Ecto neural progenitor cell (in vitro differentiated cells): Measurements from ENCODE around the gene TMEM272.

Source experiments
- DNase-seq: peaks from one replicate; pipeline ENCODE4 v3.0.0-alpha.2; 2018; ENCODE audit warnings: low spot score

TMEM272 gene

DNA sequence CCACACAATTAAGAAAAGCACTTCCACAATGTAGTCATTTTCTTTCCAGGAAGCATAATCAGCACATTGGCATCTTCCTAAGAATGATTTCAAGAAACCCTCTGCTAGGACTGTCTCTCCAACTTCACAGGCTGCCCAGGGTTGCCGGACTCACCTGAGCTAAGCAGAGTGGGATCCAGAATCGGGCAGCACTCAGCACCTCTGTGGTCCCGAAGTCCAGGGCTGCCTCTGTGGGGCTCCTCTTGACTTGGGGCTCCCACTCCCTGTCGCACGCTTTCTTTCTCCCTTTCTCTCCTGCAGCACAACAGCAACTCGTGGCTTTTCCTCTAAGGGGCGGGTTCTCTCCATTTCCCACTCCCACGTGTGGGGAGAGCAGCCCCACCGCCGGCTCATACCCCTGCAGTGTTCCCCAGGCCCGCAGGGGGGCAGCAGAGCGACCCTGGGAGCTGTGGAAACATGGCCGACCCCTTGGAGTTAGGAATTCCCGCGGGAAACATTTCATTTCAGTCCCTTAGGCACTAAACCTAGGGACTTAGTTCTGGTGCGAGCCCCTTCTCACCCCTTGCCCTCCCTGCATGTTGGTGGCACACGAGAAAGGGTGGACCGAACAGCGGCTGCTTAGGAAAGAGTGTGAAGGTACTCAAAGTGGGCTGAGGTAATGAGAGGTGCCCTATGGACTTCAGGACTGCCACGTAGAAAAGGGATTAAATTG lies at the start of gene TMEM272:
TMEM272 (minus strand) TSS at position 316 of the 712 bp plus-strand sequence. CDS start 6,647 bp downstream, outside the sequence.
- DNase-seq: peak; percentile 83

DNA sequence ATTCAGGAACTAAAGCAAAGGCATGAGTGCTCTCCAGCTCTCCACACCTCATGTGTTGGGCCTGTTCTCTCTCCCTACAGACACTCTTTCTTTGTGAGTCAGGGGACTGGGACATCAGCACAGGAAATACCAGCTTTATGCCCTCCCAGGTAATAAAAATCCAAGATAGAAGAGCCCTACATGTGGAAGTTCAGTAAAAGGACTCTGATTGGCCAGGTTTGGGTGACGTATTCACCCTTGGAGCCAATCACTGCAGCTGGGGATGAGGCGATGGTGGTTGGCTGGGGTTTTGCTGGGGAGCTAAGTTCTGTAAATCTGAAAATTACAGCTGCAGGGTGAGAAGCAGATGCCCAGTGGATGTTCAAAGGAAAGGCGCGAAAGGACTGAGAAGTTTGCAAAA lies 49.3 kb upstream of the TMEM272 start:
- DNase-seq: no peak

DNA sequence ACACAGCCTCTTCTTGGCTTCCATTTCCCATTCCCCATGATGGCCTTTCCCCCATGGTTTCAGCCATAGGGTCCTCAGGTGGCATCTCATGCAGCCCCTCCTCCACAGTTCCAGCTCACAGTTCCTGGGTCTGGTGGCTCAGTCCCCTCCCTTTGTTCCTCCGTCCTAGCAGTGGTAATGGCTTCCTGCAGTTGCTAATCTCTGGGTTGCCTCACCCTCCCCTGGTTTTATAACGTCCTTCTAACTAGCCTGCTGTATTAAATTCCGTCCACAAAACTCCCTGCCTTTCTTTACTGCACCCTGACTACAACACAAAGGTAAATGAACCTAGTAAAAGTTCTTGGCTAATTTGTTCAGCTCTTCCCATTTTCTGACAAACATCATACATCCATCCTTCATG lies 47.7 kb upstream of the TMEM272 start:
- DNase-seq: no peak

DNA sequence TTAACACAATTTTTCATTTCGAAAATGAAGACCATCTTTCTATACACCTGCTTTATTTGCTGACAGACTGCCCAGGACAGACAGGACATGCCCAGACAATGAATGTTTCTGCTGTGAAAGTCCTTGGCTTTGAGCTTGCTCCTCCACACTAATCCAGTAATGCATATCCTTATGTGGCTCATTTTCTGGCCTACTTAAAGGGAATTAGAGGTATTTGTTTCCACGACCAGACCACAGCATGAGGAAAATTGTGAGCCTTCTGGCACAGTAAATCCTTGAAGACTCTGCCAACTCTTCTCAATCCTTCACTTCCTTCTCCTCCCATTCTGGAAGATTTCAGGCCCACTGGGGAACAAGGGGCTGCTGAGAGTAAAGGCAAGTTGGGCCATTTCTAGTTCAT lies 42.5 kb upstream of the TMEM272 start:
- DNase-seq: no peak

- no peak for DNase-seq
Measured at GRCh38 chr13:51885651-51886050, 40.7 kb upstream of the TMEM272 start.

DNA sequence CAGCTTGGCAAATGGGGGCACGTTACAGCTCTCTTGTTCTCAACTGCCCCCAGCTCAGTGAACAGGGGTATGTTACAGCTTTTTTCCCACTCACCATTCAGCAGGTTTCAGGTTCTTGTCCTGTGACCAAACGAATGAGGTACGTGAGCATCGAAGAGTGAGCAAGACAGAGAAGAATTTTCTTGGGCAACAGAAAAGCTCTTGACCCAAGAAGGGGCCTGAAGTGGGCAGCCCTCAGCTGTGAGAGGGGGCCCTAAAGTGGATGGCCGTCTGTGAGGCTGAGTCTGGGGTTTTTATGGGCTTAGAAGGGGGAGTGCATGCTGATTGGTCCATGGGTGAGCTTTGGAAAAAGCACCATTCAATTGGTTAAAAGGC lies 38.2 kb upstream of the TMEM272 start:
- DNase-seq: no peak

GRCh38 chr13:51882570-51883225 lies 37.7 kb upstream of the TMEM272 start:
- no peak for DNase-seq

DNA sequence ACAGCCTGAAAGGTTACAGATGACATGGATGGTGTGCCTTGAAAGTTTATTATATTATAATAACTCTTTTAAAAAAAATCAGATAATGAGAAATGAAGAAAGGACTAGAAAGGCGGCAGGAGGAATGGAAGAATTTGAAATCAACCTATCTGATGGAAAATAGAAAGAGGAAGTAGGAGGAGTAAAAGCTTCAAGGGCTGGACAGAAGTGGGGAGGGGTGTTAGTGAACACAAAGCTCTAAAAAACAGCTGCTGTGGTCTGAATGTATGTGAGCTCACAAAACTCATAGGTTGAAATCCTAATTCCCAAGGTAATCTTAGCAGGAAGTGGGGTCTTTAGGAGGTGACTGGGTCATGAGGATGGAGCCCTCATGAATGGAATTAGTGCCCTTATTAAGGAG lies 36.3 kb upstream of the TMEM272 start:
- DNase-seq: no peak

DNA sequence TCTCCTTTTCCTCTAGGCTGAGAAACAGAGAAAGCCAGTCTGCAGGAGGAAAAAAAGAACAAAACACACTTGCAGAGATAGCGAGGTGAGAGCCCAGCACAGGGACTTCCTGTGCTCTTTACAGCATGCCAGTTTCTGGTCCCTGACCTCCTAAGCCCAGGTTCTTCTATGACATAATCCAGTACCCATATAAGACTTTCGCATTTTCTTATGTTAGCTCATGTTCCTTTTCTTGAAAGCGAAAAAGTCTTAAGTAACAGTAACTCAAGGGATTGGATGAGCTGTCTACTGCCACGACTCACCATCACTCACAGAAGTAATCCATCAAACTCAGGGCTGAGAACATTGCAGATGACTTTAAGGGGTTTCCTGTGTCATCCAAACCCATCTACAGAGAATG lies 34.2 kb upstream of the TMEM272 start:
- no peak for DNase-seq

DNA sequence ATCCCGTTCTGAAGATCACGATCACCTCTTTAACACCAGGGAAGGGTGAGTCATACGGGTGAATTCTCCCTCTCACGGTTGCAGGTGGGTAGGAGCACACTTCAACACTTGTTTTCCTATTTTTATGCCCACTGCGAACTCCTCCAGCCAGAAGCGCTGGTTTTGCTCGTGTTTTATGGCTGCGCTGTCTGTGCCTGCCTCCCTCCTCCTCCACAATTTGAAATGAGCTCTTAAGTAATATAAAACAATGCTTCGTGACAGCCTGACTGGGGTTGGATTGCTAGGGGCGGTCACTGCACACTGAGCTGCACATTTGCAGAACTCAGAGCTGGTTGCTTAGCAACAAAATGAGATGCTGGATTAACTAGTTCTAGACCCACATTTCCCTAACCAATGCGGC lies 29.7 kb upstream of the TMEM272 start:
- DNase-seq: no peak

GRCh38 chr13:51873837-51874236 lies 28.9 kb upstream of the TMEM272 start:
- no peak for DNase-seq

DNA sequence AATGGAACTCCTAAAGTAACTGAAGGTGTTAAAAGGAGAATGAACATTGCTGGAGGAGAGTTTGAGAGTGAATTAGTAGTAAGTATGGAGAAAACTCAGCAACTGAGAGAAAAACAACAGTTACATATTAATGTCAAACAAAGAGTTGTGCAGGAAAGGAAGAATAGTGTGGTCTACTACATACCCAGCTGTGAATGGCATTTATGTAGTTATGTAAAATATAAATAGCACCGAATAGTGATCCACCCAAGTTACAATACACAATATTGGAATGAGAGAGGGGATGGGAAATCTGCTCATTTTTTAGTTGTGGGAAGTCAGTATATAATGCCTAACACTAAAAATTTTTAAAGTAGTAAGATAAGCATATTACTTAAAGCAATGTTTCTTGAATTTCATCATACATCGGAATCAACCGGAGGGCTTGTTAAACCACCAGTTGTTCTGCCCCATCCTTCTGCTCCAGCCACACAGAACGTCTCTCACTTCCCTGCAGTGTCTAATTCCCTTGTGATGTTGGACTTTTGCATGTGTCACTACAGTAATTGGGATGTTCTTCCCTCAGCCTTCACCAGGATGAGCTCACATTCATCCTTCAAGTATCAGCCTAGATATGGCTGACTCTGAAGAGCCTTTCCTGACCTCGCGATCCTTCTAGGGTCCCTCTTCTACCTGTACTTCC lies 28.3 kb upstream of the TMEM272 start:
- DNase-seq: no peak

DNA sequence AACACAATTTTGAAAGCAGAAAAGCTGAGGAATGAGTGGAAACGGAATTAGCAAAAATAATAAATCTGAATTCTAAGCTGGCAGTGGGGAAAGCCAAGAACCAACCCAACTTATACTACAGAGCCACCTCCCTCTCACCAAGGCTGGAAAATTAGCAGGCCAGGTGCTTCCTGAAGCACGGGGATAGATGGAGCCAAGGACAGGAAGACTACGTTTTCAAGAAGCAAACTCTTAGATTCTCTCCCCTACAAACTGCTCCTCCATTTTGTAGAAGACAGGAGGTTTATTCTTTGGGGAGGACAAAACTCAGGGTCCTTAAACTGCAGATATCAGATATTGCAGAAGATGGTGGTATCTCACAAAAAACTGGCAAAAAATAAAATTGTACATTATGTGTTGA lies 25.6 kb upstream of the TMEM272 start:
- DNase-seq: no peak

GRCh38 chr13:51869916-51870315 lies 24.9 kb upstream of the TMEM272 start:
- no peak for DNase-seq

DNA sequence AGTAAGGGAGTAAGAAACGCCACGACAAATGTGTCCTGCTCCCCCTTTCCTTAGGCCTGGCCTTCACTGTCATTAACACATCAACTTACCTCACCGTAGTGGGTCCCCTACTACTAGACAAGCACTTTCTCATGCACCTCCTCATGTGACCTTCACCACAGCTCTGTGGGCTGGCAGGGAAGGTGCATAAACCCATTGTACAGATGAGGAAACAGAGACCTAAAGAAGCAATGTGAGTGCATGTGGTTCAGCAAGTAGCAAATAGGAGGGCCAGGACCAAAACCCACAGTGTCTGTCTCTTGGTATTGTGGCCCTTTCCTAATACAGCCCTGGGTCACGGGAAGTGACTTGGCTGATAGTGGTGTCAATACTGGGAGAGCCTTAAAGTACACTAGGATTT lies 22.1 kb upstream of the TMEM272 start:
- no peak for DNase-seq

- DNase-seq: no peak
Measured at GRCh38 chr13:51865838-51866237, 20.9 kb upstream of the TMEM272 start.

GRCh38 chr13:51862957-51863356 lies 18.0 kb upstream of the TMEM272 start:
- DNase-seq: no peak

DNA sequence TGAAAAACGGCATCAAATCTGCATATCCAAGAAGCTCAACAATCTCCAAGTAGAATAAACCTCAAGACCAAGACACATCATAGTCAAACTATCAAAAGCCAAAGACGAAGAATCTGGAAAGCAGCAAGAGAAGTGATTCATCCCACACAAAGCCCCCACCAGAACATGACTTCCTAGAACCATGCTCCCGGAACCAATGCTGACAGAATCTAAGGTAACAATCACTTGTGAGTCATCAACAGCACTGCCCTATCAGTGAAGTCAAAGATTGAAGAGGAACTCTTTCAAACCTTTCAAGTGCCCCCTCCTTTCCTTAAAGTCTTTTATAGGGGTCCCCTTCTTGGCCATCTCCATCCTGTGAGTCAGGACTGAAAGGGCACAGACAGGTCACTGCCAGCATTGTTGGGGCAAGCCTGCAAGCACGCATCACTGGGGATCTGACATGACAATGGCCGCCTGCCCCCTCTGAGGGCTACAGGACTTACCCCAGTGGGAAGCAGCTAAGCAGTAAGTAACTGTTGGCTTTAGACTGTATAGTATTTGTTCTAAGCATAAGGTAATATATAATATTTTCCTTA lies 16.8 kb upstream of the TMEM272 start, which contains the start of gene CCDC70:
CCDC70 (plus strand) TSS at position 247 of the 578 bp plus-strand sequence. CDS start 3,443 bp downstream, outside the sequence.
- no peak for DNase-seq

DNA sequence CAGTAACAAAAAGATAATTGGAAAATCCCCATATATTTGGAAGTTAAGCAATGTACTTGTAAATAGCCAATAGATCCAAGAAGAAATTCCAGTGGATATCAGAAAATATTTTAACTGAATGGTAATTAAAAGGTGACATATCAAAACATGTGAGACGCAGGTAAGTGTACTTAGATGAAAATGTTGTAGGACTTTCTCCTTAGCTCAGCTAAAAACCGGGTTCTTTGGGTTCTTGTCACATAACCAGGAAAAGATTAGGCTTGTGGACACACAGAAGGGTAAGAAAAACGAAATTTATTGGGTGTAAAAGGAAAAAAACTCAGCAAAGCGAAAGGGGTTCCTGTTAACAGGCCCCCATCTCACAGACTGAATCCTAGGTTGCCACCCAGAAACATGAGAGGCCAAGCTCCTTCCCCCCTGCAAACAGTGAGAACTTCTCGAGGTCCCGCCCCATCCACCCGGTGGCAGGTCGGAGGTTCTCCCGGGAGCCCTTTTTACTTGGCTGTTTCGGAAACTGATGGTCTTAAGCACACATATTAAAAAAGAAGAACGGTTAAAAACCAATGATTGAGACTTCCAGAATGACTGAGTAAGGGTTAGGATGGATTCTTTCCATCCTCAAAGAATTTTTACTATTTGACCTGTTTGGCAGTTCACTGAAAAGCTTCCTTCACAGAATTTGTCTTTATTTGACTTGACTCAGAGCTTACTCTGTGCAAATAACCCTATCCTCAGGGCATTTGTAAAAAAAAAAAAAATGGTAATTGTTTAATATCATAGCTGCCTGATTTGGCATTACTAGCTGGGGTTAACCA lies 13.7 kb upstream of the TMEM272 start:
- no peak for DNase-seq

DNA sequence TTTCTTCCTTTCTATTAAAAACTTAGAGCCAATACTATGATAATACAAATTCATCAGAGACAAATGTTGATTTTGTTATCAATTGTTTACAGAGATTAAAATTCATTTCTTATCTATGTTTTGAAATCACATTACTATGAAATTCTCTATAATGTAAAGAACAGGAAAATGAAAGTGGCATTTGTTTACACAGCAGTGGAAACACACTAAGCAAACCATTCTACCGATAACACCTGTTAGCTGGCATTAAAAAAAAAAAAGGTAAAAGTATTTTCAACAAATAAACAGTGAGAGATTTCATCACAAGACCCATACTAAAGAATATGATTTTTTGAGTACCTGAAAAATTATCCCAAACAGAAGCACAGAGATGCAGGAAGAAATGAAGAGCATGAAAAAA lies 12.0 kb upstream of the TMEM272 start:
- no peak for DNase-seq

- no peak for DNase-seq
Measured at GRCh38 chr13:51856027-51856736, 11.2 kb upstream of the TMEM272 start.
